Mesendoderm (in vitro differentiated cells): Measurements from ENCODE around the gene FTCDNL1. TPM values are rescaled to one million over a fixed set of nuclear protein-coding genes. Genes with fewer than 3 reads are reported as not detected.

Source experiments
- DNase-seq: peaks from one replicate; pipeline ENCODE4 v3.0.0; 2013
- H2AK5ac ChIP-seq: 2 replicates; pipeline ENCODE4 v1.6.1; 2013; ENCODE audit warnings: low read length, inconsistent platforms
- H2BK120ac ChIP-seq: 2 replicates; pipeline ENCODE4 v1.6.1; 2013; ENCODE audit warnings: low read depth, mild to moderate bottlenecking, low read length, moderate library complexity, mixed read lengths
- H2BK15ac ChIP-seq: replicated peaks from 2 replicates; pipeline ENCODE4 v1.6.1; 2013; ENCODE audit warnings: low read depth, mild to moderate bottlenecking, moderate library complexity
- H2BK5ac ChIP-seq: 2 replicates; pipeline ENCODE4 v1.6.1; 2013; ENCODE audit warnings: low read length, inconsistent platforms
- H3K18ac ChIP-seq: 2 replicates; pipeline ENCODE4 v1.6.1; 2013; ENCODE audit warnings: mild to moderate bottlenecking, low read length, mixed read lengths
- H3K23ac ChIP-seq: one replicate; pipeline ENCODE4 v1.6.1; 2013; ENCODE audit warnings: low read length
- H3K27ac ChIP-seq: 2 replicates; pipeline ENCODE4 v1.5.1; 2013; ENCODE audit warnings: low read depth, mild to moderate bottlenecking, inconsistent platforms, low read length, moderate library complexity
- H3K27me3 ChIP-seq: 2 replicates; pipeline ENCODE4 v1.6.1; 2013; ENCODE audit warnings: low read length, control low read depth, mild to moderate bottlenecking, inconsistent platforms; ENCODE audit not compliant: insufficient read depth, poor library complexity
- H3K36me3 ChIP-seq: 2 replicates; pipeline ENCODE4 v1.6.1; 2013; ENCODE audit warnings: low read length, inconsistent platforms; ENCODE audit not compliant: control insufficient read depth, insufficient read depth
- H3K4ac ChIP-seq: one replicate; pipeline ENCODE4 v1.6.1; 2013; ENCODE audit warnings: low read depth, mild to moderate bottlenecking, low read length, moderate library complexity
- H3K4me1 ChIP-seq: 2 replicates; pipeline ENCODE4 v1.6.1; 2013; ENCODE audit warnings: low read depth, low read length, inconsistent platforms; ENCODE audit not compliant: control insufficient read depth
- H3K4me2 ChIP-seq: 2 replicates; pipeline ENCODE4 v1.6.1; 2013; ENCODE audit warnings: low read length
- H3K4me3 ChIP-seq: 2 replicates; pipeline ENCODE4 v1.5.1; 2013; ENCODE audit warnings: mild to moderate bottlenecking, low read length
- H3K56ac ChIP-seq: one replicate; pipeline ENCODE4 v1.6.1; 2013; ENCODE audit warnings: low read length
- H3K79me1 ChIP-seq: 2 replicates; pipeline ENCODE4 v1.6.1; 2013; ENCODE audit warnings: low read length, inconsistent platforms
- H3K79me2 ChIP-seq: 2 replicates; pipeline ENCODE4 v1.6.1; 2013; ENCODE audit warnings: mild to moderate bottlenecking, low read length; ENCODE audit not compliant: control insufficient read depth, insufficient read depth
- H3K9ac ChIP-seq: 2 replicates; pipeline ENCODE4 v1.6.1; 2013; ENCODE audit warnings: low read length, inconsistent platforms
- H4K5ac ChIP-seq: one replicate; pipeline ENCODE4 v1.6.1; 2013; ENCODE audit warnings: low read length
- H4K8ac ChIP-seq: one replicate; pipeline ENCODE4 v1.6.1; 2013; ENCODE audit warnings: low read depth, mild to moderate bottlenecking, control low read depth, low read length, moderate library complexity
- WGBS: extraction: QIAGEN DNeasy Blood & Tissue Kit; methylation state at CpG from one replicate; pipeline ENCODE4 v1.1.7; 2013; ENCODE audit warnings: low lambda C conversion rate, missing lambda C conversion rate; ENCODE audit not compliant: insufficient coverage; ENCODE audit errors: extremely low coverage; 5-methylcytosine and 5-hydroxymethylcytosine counted together
- polyA plus RNA-seq, 2 experiments: library from polyadenylated mRNA; stranded (reverse); fragments of 200-250 nt; gene quantifications; one replicate each; pipeline ENCODE4 v1.2.3, GENCODE V29; 2013

Gene FTCDNL1
- 0.17 TPM for polyA plus RNA-seq (2013, experiment 1 of 2)
- 0.22 TPM for polyA plus RNA-seq (2013, experiment 2 of 2)

DNA sequence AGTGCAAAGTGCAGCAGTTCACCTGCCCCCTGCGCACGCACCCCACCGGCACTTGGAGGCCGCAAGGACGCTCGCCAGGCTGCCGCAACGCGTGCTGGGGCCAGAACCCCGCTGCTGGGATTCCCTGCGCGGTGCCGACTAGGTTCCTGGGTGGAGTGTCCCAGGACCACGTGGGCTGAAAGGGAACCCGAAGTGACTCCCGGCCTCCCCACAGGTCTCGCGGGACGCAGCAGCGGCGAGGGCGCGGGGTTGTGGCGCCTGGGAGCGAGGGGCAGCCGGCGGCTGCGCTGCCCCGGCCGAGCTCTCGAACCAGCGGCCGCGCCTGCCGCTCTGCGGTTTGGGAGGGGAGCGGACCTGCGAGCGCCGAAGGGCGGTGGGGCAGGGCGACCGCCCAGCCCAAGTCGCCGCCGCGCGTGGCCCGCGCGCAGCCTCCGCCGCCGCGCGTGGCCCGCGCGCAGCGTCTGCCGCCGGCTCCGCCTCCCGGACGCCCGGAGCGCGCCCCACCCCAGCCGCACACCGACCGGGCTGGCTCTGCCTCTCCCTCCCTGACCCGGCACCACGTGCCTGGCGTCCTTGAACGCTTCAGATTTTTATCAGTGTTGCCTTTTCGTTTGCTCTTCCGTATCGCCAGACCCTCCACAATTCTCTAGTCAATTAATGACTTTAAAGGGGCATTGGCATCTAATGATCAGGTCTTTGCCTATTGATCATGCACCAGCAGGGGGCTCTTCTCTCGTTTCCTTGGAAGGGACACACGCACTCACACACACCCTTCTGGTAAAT, at the start of gene FTCDNL1:
Gene FTCDNL1, minus strand, starts transcription at position 475 of the 783 bp plus-strand sequence. CDS start 2,230 bp downstream, outside the sequence.
- Histone ChIP-seq H3K36me3 (no peaks in the 10 kb centered on the region), H2AK5ac (no peak within 1 kb of the TSS), H3K23ac (no peak within 1 kb of the TSS), H3K79me2 (no peaks in the 10 kb centered on the region), H3K18ac (peak within 1 kb of the TSS; percentile 42), H2BK5ac (no peak within 1 kb of the TSS), H3K27ac (no peak within 1 kb of the TSS), H4K8ac (no peak within 1 kb of the TSS), H3K9ac (peak within 1 kb of the TSS; percentile 58), H3K4me1 (no peaks in the 10 kb centered on the region), H3K27me3 (peaks cover 2% of the 10 kb centered on the region), H3K56ac (peak within 1 kb of the TSS; percentile 81), H2BK120ac (no peak within 1 kb of the TSS), H4K5ac (no peak within 1 kb of the TSS), H3K4me2 (peak within 1 kb of the TSS; percentile 73), H3K79me1 (no peaks in the 10 kb centered on the region), H3K4ac (no peak within 1 kb of the TSS), H3K4me3 (peak within 1 kb of the TSS; percentile 41), H2BK15ac (no peak within 1 kb of the TSS)
- peak; percentile 65 for DNase-seq
- WGBS: no CpG with 5 or more reads among the region's 80 CpGs

DNA sequence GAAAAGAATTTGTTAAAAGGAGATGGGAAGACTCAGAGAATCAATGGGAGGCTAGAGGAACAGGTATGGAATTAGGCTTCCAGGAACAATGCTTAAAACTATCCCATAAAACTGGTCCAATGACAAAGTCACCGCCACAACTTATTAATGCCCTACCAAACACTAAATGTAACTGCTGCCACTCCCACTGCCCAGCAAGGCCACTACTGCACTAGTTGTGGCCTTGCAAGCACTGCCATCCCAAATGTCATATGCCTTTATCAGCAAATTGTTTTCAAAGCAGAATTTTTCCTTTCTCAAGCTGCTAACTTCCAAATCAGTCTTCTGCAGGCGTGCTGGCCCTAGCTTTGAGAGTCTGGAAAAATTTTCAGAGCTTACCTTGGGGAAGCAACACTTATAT, 45.6 kb upstream of the FTCDNL1 start:
- no peak overlapping the region for H3K27ac ChIP-seq
- H3K27me3 ChIP-seq: no peaks in the 10 kb centered on the region
- H3K36me3 ChIP-seq: no peaks in the 10 kb centered on the region
- no peak overlapping the region for H3K4ac ChIP-seq
- no peak overlapping the region for H2BK5ac ChIP-seq
- no peak overlapping the region for H2BK15ac ChIP-seq
- H4K8ac ChIP-seq: no peak overlapping the region
- no peak overlapping the region for H3K18ac ChIP-seq
- H3K56ac ChIP-seq: no peak overlapping the region
- no peak overlapping the region for H2AK5ac ChIP-seq
- no peak overlapping the region for H2BK120ac ChIP-seq
- H4K5ac ChIP-seq: no peak overlapping the region
- no peak overlapping the region for H3K9ac ChIP-seq
- H3K23ac ChIP-seq: no peak overlapping the region
- WGBS: no CpG with 5 or more reads among the region's 2 CpGs
- no peak overlapping the region for H3K4me3 ChIP-seq
- H3K4me2 ChIP-seq: no peak overlapping the region
- no peaks in the 10 kb centered on the region for H3K79me1 ChIP-seq
- H3K4me1 ChIP-seq: no peaks in the 10 kb centered on the region
- no peaks in the 10 kb centered on the region for H3K79me2 ChIP-seq
- no peak for DNase-seq

DNA sequence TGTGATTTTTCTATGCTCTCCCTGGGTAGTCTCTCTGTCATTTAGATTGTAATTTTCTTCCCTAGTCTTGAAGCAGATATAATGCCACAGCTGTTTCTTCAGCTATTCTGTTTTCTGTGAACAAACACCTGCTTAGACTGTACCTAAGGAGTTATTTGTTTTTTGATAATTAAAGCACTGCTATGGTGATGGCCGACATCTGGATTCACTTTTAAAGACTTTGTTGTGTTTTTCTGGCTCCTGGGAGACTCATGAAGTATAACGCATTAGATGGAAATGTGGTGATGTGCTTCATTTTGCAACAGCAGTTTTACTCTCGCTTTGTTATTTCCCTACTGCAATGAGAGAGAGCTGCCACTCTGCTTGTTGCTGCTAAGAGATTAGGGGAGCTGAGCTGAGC, 44.4 kb upstream of the FTCDNL1 start:
- H2AK5ac ChIP-seq: no peak overlapping the region
- no peak overlapping the region for H3K23ac ChIP-seq
- no CpG with 5 or more reads among the region's 3 CpGs for WGBS

DNA sequence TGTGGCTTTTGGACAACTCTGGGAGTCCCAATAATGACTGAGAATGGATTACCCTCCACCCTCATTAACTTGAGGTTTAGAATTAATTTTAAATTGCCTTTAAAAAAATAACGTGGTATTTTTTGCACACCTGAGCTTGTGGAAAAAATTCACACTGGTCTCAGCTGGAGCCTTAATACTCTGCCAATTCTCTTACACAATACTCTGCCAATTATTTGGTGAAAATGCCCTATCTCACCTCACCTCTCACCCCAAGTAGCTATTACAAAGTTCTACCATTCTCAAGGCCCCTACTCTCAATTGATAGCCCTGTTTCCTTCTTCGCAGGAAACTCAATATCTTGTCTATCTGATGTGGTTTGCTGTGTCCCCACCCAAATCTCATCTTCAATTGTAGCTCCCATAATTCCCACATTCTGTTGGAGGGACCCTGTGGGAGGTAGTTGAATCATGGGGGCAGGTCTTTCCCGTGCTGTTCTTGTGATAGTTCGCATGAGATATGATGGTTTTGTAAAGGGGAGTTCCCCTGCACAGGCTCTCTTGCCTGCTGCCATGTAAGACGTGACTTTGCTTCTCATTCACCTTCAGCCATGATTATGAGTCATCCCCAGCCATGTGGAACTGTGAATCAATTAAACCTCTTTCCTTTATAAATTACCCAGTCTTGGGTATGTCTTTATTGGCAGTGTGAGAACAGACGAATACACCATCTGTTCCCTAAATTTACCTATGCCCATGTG, 32.7 kb upstream of the FTCDNL1 start:
- Histone ChIP-seq H2BK5ac (no peak overlapping the region), H2BK120ac (no peak overlapping the region), H4K5ac (no peak overlapping the region), H2BK15ac (no peak overlapping the region), H3K36me3 (no peaks in the 10 kb centered on the region), H3K4me1 (no peaks in the 10 kb centered on the region), H3K56ac (no peak overlapping the region), H3K9ac (no peak overlapping the region), H3K4ac (no peak overlapping the region), H3K23ac (no peak overlapping the region), H3K79me1 (no peaks in the 10 kb centered on the region), H3K4me3 (no peak overlapping the region), H4K8ac (no peak overlapping the region), H3K27me3 (no peaks in the 10 kb centered on the region), H3K18ac (no peak overlapping the region), H3K4me2 (no peak overlapping the region), H3K79me2 (no peaks in the 10 kb centered on the region), H2AK5ac (no peak overlapping the region), H3K27ac (no peak overlapping the region)
- WGBS: no CpG with 5 or more reads among the region's 6 CpGs
- DNase-seq: no peak

More for the DNA sequence above, 44.4 kb upstream of the FTCDNL1 start:
- Histone ChIP-seq H3K56ac (no peak overlapping the region), H3K4me2 (no peak overlapping the region), H3K27me3 (no peaks in the 10 kb centered on the region), H3K4me3 (no peak overlapping the region), H3K4ac (no peak overlapping the region), H2BK120ac (no peak overlapping the region), H4K5ac (no peak overlapping the region), H2BK5ac (no peak overlapping the region), H3K4me1 (no peaks in the 10 kb centered on the region), H2BK15ac (no peak overlapping the region), H4K8ac (no peak overlapping the region), H3K9ac (no peak overlapping the region), H3K27ac (no peak overlapping the region), H3K36me3 (no peaks in the 10 kb centered on the region), H3K79me1 (no peaks in the 10 kb centered on the region), H3K18ac (no peak overlapping the region), H3K79me2 (no peaks in the 10 kb centered on the region)
- DNase-seq: no peak

DNA sequence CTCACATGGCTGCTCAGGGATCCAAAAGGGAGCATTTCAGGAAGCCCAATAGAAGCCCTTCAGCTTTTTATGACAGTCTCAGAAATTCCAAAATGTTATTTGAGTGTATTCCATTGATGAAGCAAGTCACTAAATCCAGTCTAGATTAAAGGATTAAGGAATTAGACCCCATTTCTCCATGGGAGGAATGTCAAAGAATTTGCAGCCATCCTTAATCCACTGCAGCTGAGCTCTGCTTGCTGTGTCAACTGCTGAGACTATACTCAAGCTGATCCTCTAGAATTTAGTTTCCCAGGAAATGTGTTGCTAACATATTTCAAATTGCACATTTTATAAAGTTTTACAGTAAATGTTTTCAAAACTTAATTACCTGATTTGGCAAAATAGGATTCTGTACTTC, 31.7 kb upstream of the FTCDNL1 start:
- Histone ChIP-seq H2BK5ac (no peak overlapping the region), H3K79me1 (no peaks in the 10 kb centered on the region), H2BK15ac (no peak overlapping the region), H4K8ac (no peak overlapping the region), H3K9ac (no peak overlapping the region), H3K4me3 (no peak overlapping the region), H2BK120ac (no peak overlapping the region), H3K56ac (no peak overlapping the region), H3K4ac (no peak overlapping the region), H3K18ac (no peak overlapping the region), H2AK5ac (no peak overlapping the region), H3K4me2 (no peak overlapping the region), H3K4me1 (no peaks in the 10 kb centered on the region), H3K79me2 (no peaks in the 10 kb centered on the region), H3K36me3 (no peaks in the 10 kb centered on the region), H3K23ac (no peak overlapping the region), H3K27me3 (no peaks in the 10 kb centered on the region), H4K5ac (no peak overlapping the region), H3K27ac (no peak overlapping the region)
- no peak for DNase-seq
